Common myeloid progenitor, CD34-positive (primary cell): ENCODE measurements around the gene C11orf86.

ENCODE experiments used
- CTCF ChIA-PET: fragments of 350-600 bp; sonication (Branson Sonifier 250); formaldehyde crosslinking; loops from one replicate; lab custom pipeline; 2021; ENCODE audit warnings: antibody characterized with exemption; lab: Charles Lee
- POLR2A ChIA-PET: fragments of 350-600 bp; sonication (Branson Sonifier 250); formaldehyde crosslinking; loops from one replicate; lab custom pipeline; 2021; ENCODE audit warnings: antibody characterized with exemption; lab: Charles Lee
- DNase-seq, 3 donors: peaks; one replicate each; pipeline versions ENCODE4 v3.0.0 to v3.0.0-alpha.2; 2013
- H3K27ac ChIP-seq, 2 experiments: 1 replicate in 1 of 2; 2 replicates in 1 of 2; pipeline ENCODE4 v1.7.0; 2013; ENCODE audit warnings: inconsistent platforms in 2 of 2, low read length in 2 of 2, mild to moderate bottlenecking in 2 of 2, low read depth in 1 of 2, moderate library complexity in 1 of 2; ENCODE audit not compliant: severe bottlenecking in 2 of 2, insufficient read depth in 1 of 2, poor library complexity in 1 of 2
- H3K27me3 ChIP-seq, 5 experiments: replicated peaks in 2 of 5; 1 replicate in 3 of 5; 2 replicates in 2 of 5; pipeline versions ENCODE4 v1.6.1 to v1.7.0; 2013; ENCODE audit warnings: low read length in 4 of 5, mild to moderate bottlenecking in 2 of 5, moderate library complexity in 2 of 5, inconsistent platforms in 1 of 5; ENCODE audit not compliant: insufficient read depth in 5 of 5, control insufficient read depth in 4 of 5
- H3K36me3 ChIP-seq, 4 experiments: 1 replicate in 2 of 4; 2 replicates in 2 of 4; pipeline versions ENCODE4 v1.6.1 to v1.7.0; 2013; ENCODE audit warnings: low read length in 3 of 4, control low read depth in 1 of 4, mild to moderate bottlenecking in 1 of 4; ENCODE audit not compliant: control insufficient read depth in 4 of 4, insufficient read depth in 4 of 4
- H3K4me1 ChIP-seq, 4 experiments: 1 replicate in 3 of 4; 2 replicates in 1 of 4; pipeline versions ENCODE4 v1.6.1 to v1.7.1; 2013; ENCODE audit warnings: low read length in 3 of 4, mild to moderate bottlenecking in 3 of 4, control low read depth in 1 of 4, inconsistent platforms in 1 of 4, moderate library complexity in 1 of 4; ENCODE audit not compliant: control insufficient read depth in 4 of 4, insufficient read depth in 4 of 4; ENCODE audit errors: control extremely low read depth in 1 of 4
- H3K4me3 ChIP-seq, 7 experiments: 1 replicate in 4 of 7; 2 replicates in 3 of 7; pipeline versions ENCODE4 v1.5.1 to v1.7.0; 2013; ENCODE audit warnings: mild to moderate bottlenecking in 7 of 7, low read length in 6 of 7, moderate library complexity in 6 of 7, inconsistent platforms in 2 of 7, low read depth in 2 of 7, control low read depth in 1 of 7; ENCODE audit not compliant: insufficient read depth in 4 of 7, control insufficient read depth in 1 of 7; ENCODE audit errors: extremely low read depth in 1 of 7
- H3K9me3 ChIP-seq, 5 experiments: 1 replicate in 4 of 5; 2 replicates in 1 of 5; pipeline versions ENCODE4 v1.6.1 to v1.7.1; 2013; ENCODE audit warnings: low read length in 4 of 5, mild to moderate bottlenecking in 2 of 5, inconsistent platforms in 1 of 5, low read depth in 1 of 5, moderate library complexity in 1 of 5; ENCODE audit not compliant: control insufficient read depth in 4 of 5, insufficient read depth in 2 of 5; ENCODE audit errors: control extremely low read depth in 1 of 5
- WGBS: methylation state at CpG from one replicate; pipeline ENCODE4 v1.1.5; 2013; ENCODE audit not compliant: insufficient coverage; 5-methylcytosine and 5-hydroxymethylcytosine counted together

C11orf86 gene

DNA sequence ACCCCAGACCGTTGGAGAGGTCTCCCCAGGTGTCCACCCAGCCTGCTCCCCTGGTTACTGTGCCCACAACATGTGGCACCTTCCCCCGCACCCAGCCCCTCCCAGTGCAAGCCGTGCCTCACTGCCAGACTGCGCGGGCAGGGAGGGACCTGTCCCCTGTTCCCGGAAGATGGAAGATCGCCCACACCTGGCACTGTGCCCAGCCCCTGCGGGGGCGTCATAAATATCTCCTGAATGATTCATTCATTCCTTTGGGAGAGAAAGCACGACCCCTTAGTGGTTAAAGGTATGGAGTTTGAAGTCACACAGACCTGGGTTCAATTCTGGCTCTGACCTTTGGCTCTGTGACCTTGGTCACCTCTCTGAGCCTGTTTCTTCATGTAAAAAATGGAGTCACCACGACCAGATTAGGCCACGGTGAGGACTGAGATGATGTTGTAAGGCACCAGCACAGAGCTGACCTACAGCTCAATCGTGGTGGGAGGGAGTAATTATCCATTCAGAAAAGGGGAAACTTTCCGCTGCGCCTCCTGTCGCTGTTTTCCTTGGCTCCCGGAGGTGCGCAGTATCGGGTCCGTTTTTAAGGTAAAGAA, 47.3 kb downstream of the C11orf86 start:
- no peak overlapping the region for H3K4me3 ChIP-seq
- ChIA-PET CTCF (interaction anchor here (1.1 to 1.5 kb wide), 3 partner anchors 23 to 159 kb away, joined by 3 to 5 read pairs (median 3); no protein-coding TSS in a partner anchor), POLR2A (no interaction called here)
- H3K9me3 ChIP-seq = peaks cover 0 to 2% (median 1%) of the 10 kb centered on the region in 5 experiments
- WGBS = 34% methylated on average over 18 of the region's 20 CpGs
- H3K27ac ChIP-seq = no peak overlapping the region
- no peaks in the 10 kb centered on the region for H3K36me3 ChIP-seq
- peaks cover 0 to 28% (median 22%) of the 10 kb centered on the region in 4 experiments for H3K4me1 ChIP-seq
- peaks cover 4 to 89% (median 35%) of the 10 kb centered on the region in 5 experiments for H3K27me3 ChIP-seq
- no peak for DNase-seq

DNA sequence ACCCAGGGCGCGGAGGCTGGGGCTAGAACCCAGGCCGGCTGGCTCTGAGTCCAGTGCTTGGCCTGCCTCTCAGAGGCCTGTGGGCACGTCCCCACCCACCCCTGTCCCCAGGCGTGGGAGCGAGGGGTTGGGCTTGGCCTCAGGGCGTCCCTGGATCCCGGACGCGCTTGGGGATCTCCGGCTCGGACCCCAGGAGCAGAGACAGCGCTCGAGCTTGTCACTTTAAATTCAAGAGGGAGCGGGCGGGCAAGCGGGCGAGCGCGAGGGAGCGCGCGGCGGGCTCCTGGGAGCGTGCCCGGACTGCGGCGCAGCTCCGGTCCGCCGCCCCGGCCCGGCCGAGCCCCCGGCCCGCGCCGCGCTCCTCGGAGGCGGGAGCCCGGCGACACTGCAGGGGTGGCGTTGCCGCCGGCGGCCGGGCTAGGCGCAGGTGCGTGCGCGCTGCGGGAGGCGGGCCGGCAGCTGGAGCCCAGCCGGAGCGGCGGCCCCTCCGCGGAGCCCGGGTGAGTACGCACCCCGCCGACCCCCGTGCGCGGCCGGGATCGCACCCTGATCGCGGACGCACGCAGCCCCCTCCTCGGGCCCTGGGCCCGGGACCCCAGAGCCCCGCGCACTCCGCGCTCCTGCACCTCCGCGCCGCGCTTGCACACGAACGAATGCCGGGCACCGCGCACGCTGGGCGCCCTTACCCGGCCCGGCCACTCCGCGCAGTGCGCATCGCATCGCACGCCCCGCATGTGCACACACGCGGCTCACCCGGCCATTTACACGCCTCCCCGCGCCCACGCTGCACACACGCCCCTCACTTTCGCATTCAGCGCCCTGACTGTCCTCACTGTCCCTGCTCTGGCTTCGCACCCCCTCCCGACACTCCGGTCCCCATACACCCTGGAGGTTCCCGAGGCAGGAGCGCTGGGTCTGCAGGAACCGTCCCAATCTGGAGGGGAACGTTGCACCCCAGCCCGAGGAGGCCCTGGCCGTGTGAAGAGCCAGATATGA, 48.2 kb downstream of the C11orf86 start, which contains the start of gene SYT12:
Gene SYT12, plus strand, starts transcription at position 174 of the 996 bp plus-strand sequence. CDS start 7,011 bp downstream, outside the sequence.
- under 1% methylated on average over 101 of the region's 118 CpGs for whole genome bisulfite sequencing
- peaks cover 0 to 2% (median 1%) of the 10 kb centered on the region in 5 experiments for H3K9me3 ChIP-seq
- ChIA-PET CTCF (interaction anchor here (1.1 kb wide), 2 partner anchors 39 to 158 kb away, joined by 3 read pairs; no protein-coding TSS in a partner anchor), POLR2A (interaction anchor here (0.6 kb wide), 1 partner anchor 149 kb away, joined by 3 read pairs; no protein-coding TSS in a partner anchor)
- peaks cover 0 to 28% (median 22%) of the 10 kb centered on the region in 4 experiments for H3K4me1 ChIP-seq
- DNase-seq = peak in 2 of 3 donors; percentile 22 to 37
- H3K27ac ChIP-seq = no peak within 1 kb of the TSS
- H3K4me3 ChIP-seq = peak within 1 kb of the TSS in 3 of 7 experiments; percentile 31 to 48 (median 48)
- no peaks in the 10 kb centered on the region for H3K36me3 ChIP-seq
- peaks cover 4 to 97% (median 35%) of the 10 kb centered on the region in 5 experiments for H3K27me3 ChIP-seq

DNA sequence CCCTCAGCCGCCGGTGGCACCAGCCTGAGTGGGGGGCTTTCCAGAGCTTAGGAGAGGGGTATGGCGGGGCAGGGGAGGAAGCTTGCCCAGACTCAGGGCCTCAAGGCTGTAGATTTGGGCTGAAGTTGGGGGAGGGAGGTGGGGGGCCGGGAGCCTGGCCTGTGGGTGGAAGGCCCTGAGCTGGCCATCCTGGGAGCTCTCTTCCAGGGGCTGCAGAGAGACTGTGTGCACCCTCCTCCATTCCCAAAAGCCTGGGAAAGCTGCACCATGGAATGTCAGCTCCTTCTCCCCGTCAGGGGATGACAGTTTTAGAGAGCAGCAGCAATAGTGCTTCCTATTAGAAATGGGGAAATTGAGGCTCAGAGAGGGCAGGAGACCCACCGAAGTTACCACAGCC, 48.9 kb downstream of the C11orf86 start:
- H3K9me3 ChIP-seq = peaks cover 0 to 1% (median 0%) of the 10 kb centered on the region in 5 experiments
- no peak overlapping the region for H3K27ac ChIP-seq
- no peaks in the 10 kb centered on the region for H3K36me3 ChIP-seq
- 29% methylated on average over 3 of the region's 6 CpGs for WGBS
- H3K4me3 ChIP-seq = peak overlapping the region in 1 of 7 experiments; percentile 48
- H3K27me3 ChIP-seq = peaks cover 4 to 97% (median 35%) of the 10 kb centered on the region in 5 experiments
- H3K4me1 ChIP-seq = peaks cover 0 to 28% (median 22%) of the 10 kb centered on the region in 4 experiments
- no peak for DNase-seq
- ChIA-PET CTCF (no interaction called here), POLR2A (no interaction called here)

DNA sequence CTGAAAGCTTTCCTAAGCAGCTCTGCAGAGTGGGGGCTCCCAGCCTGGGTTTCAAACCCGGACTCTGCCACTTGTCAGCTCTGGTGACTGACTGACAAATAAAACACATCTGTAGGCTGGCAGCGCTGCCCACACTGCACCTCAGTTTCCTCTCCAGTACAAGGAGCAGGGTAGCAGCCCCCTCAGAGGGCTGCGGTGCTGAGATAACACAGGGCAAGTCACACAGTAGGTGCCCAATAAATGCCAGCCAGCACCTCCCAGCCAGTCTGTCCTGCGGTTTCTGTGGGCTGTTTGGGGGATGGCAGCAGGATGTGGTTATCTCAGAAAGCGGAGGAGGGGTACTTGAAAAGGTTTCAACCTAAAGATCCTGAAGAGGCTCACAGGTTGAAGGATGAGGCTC, 49.3 kb downstream of the C11orf86 start:
- Histone ChIP-seq H3K9me3 (no peaks in the 10 kb centered on the region), H3K36me3 (no peaks in the 10 kb centered on the region), H3K27me3 (peaks cover 4 to 97% (median 35%) of the 10 kb centered on the region in 5 experiments), H3K27ac (no peak overlapping the region), H3K4me3 (no peak overlapping the region), H3K4me1 (peaks cover 0 to 28% (median 22%) of the 10 kb centered on the region in 4 experiments)
- WGBS = 0% methylated on average over 5 of the region's 5 CpGs
- CTCF ChIA-PET = interaction anchor here (2.5 kb wide), 1 partner anchor 29 kb away, joined by 6 read pairs; no protein-coding TSS in a partner anchor
- POLR2A ChIA-PET = no interaction called here
- peak; percentile 71 to 90 (median 89) for DNase-seq

DNA sequence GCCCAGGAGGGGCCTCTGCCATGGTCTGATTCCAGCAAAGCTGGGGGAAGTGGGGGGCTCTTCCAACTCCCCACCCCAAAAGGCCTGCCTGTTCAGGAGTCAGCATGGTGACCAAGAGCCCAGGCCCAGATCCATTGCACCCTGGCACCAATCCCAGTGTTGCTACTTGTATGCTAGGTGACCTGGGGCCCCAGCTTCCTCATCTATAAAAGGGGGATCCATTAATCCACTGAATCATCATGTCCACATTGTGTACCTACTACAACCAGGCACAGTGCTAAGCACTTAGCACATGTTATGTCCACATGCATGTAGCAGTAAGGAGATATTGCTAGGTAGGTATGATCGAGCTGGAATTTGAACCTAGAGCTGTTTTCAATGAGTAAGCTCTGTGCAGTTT, 49.9 kb downstream of the C11orf86 start:
- H3K27me3 ChIP-seq = peaks cover 4 to 97% (median 40%) of the 10 kb centered on the region in 5 experiments
- H3K27ac ChIP-seq = no peak overlapping the region
- WGBS = no CpG with 5 or more reads among the region's 1 CpG
- no peaks in the 10 kb centered on the region for H3K36me3 ChIP-seq
- H3K9me3 ChIP-seq = no peaks in the 10 kb centered on the region
- CTCF ChIA-PET = interaction anchor here (1.3 to 2.5 kb wide), 3 partner anchors 13 to 32 kb away, joined by 4 to 6 read pairs (median 6); no protein-coding TSS in a partner anchor
- H3K4me3 ChIP-seq = no peak overlapping the region
- H3K4me1 ChIP-seq = peaks cover 0 to 28% (median 22%) of the 10 kb centered on the region in 4 experiments
- peak; percentile 14 to 65 (median 55) for DNase-seq
- POLR2A ChIA-PET = no interaction called here

DNA sequence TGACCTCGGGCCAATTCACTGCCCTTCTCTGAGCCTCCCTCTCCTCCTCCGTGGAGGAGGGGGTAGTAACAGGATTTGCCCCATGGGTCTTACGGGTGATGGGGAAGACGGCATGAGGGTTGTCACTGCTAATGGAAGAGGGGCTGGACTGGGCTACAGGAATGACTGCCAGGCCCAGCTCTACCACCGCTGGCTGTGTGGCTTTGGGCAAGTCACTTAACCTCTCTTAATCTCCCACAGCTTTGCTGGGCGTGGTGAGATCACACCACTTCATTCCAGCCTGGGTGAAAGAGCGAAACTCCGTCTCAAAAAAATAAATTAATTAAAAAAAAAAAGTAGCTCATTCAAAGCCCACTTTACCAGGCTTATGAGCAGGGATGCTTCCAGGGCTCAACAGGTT, 50.6 kb downstream of the C11orf86 start:
- H3K4me3 ChIP-seq = no peak overlapping the region
- no peak for DNase-seq
- no peak overlapping the region for H3K27ac ChIP-seq
- no peaks in the 10 kb centered on the region for H3K36me3 ChIP-seq
- WGBS = 79% methylated on average over 2 of the region's 8 CpGs
- peaks cover 6 to 97% (median 44%) of the 10 kb centered on the region in 5 experiments for H3K27me3 ChIP-seq
- no peaks in the 10 kb centered on the region for H3K9me3 ChIP-seq
- CTCF ChIA-PET = interaction anchor here (1.0 to 2.5 kb wide), 4 partner anchors 12 to 32 kb away, joined by 3 to 6 read pairs (median 5); no protein-coding TSS in a partner anchor
- H3K4me1 ChIP-seq = peaks cover 0 to 28% (median 22%) of the 10 kb centered on the region in 4 experiments
- POLR2A ChIA-PET = no interaction called here
